Activated naive CD8-positive, alpha-beta T cell treated with anti-CD3 and anti-CD28 coated beads, Interleukin-2, amount 50 U/mL, for 24 hours (primary cell): ENCODE data around the gene ITGB4.
A peak's percentile ranks its signal among the peaks of the same experiment; 100 is the strongest.

ENCODE experiments used
- ATAC-seq: fragments of 150-1000 bp; cut with Tn5 transposase; one replicate; pipeline ENCODE4 v1.10.0; 2021
- DNase-seq: peaks from one replicate; pipeline ENCODE4 v3.0.0; 2021
- H3K27ac Mint-ChIP-seq: one replicate; pipeline ENCODE4 v1.8.0; 2021; ENCODE audit warnings: mild to moderate bottlenecking, mixed read lengths
- H3K27me3 Mint-ChIP-seq: one replicate; pipeline ENCODE4 v1.8.0; 2021; ENCODE audit warnings: mixed read lengths
- H3K36me3 Mint-ChIP-seq: one replicate; pipeline ENCODE4 v1.8.0; 2021; ENCODE audit warnings: low read depth, mixed read lengths
- H3K4me1 Mint-ChIP-seq: one replicate; pipeline ENCODE4 v1.8.0; 2021; ENCODE audit warnings: mixed read lengths
- H3K4me3 Mint-ChIP-seq: one replicate; pipeline ENCODE4 v1.8.0; 2021; ENCODE audit warnings: mild to moderate bottlenecking, moderate library complexity, mixed read lengths
- H3K9me3 Mint-ChIP-seq: one replicate; pipeline ENCODE4 v1.8.0; 2021; ENCODE audit warnings: mixed read lengths

ITGB4 gene

GRCh38 chr17:75749545-75750389 lies 28.5 kb downstream of the ITGB4 start:
- H3K27me3 Mint-ChIP-seq = peaks cover 3% of the 10 kb centered on the region
- no peaks in the 10 kb centered on the region for H3K36me3 Mint-ChIP-seq
- no peak overlapping the region for H3K27ac Mint-ChIP-seq
- ATAC-seq (peak; percentile 72), DNase-seq (peak; percentile 93)
- H3K4me3 Mint-ChIP-seq = no peak overlapping the region
- H3K4me1 Mint-ChIP-seq = peaks cover 14% of the 10 kb centered on the region
- no peaks in the 10 kb centered on the region for H3K9me3 Mint-ChIP-seq

DNA sequence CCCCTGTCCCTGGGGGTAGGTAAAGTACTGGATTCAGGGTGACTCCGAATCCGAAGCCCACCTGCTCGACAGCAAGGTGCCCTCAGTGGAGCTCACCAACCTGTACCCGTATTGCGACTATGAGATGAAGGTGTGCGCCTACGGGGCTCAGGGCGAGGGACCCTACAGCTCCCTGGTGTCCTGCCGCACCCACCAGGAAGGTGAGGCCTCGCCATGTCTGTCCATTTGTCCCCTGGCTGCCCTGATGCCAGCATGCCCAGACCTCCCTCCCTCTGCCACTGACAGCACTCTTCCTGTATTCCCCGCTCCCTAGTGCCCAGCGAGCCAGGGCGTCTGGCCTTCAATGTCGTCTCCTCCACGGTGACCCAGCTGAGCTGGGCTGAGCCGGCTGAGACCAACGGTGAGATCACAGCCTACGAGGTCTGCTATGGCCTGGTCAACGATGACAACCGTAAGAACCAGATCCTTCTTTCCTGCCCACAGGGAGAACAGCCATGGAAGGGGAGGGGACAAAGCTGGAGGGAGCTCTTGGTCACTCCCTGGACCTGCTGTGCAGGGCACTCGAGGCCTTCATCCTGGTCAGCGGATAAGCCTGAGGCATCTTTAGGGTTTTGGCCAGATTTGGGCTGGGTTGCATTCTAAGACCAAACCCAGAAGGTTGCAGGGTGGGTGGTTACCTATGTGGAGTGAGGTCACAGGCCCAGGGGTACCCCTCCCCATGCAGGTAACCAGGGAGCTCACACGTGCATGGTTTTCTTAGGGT lies 29.6 kb downstream of the ITGB4 start:
- no peaks in the 10 kb centered on the region for H3K36me3 Mint-ChIP-seq
- H3K9me3 Mint-ChIP-seq = no peaks in the 10 kb centered on the region
- ATAC-seq = no peak
- peaks cover 3% of the 10 kb centered on the region for H3K27me3 Mint-ChIP-seq
- H3K27ac Mint-ChIP-seq = no peak overlapping the region
- peaks cover 18% of the 10 kb centered on the region for H3K4me1 Mint-ChIP-seq
- no peak for DNase-seq
- H3K4me3 Mint-ChIP-seq = no peak overlapping the region

DNA sequence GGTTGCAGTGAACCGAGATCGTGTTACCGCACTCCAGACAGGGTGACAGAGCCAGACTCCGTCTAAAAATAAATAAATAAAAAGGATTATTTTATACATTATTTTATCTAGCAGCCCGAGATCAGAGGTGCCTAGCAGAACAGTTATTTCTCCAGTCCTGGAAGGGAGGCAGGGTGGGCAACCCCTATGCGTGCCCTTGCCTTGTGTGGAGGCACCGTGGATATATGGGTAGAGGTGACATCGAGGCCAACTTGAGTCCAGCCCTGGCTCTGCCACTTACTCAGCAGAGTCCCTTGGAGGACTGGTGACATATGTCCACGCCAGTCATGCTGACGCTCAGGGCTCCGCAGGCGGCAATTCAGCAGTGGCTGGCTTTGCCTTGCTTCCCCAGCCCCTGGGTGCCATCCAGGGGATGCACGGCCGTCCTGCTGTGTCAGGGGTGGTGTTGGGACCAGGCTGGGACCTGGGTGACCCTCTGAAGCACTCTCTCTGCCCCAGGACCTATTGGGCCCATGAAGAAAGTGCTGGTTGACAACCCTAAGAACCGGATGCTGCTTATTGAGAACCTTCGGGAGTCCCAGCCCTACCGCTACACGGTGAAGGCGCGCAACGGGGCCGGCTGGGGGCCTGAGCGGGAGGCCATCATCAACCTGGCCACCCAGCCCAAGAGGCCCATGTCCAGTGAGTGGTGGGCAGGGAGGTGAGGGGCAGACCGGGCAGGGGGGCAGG lies 30.6 kb downstream of the ITGB4 start:
- H3K27me3 Mint-ChIP-seq = peaks cover 3% of the 10 kb centered on the region
- no peak for DNase-seq
- H3K9me3 Mint-ChIP-seq = no peaks in the 10 kb centered on the region
- H3K36me3 Mint-ChIP-seq = no peaks in the 10 kb centered on the region
- no peak overlapping the region for H3K4me3 Mint-ChIP-seq
- ATAC-seq = no peak
- H3K27ac Mint-ChIP-seq = no peak overlapping the region
- H3K4me1 Mint-ChIP-seq = peaks cover 18% of the 10 kb centered on the region

- ATAC-seq = no peak
- Mint-ChIP-seq H3K36me3 (no peaks in the 10 kb centered on the region), H3K27ac (no peak overlapping the region), H3K9me3 (no peaks in the 10 kb centered on the region), H3K4me1 (peaks cover 18% of the 10 kb centered on the region), H3K4me3 (no peak overlapping the region), H3K27me3 (peaks cover 3% of the 10 kb centered on the region)
- DNase-seq = no peak
Measured at GRCh38 chr17:75752405-75752709, 31.1 kb downstream of the ITGB4 start.

- H3K4me3 Mint-ChIP-seq = peak overlapping the region; percentile 43
- no peak overlapping the region for H3K27ac Mint-ChIP-seq
- H3K36me3 Mint-ChIP-seq = no peaks in the 10 kb centered on the region
- peaks cover 15% of the 10 kb centered on the region for H3K4me1 Mint-ChIP-seq
- DNase-seq (no peak), ATAC-seq (no peak)
- H3K9me3 Mint-ChIP-seq = no peaks in the 10 kb centered on the region
- H3K27me3 Mint-ChIP-seq = no peaks in the 10 kb centered on the region
Measured at GRCh38 chr17:75752802-75753513, 31.7 kb downstream of the ITGB4 start.

DNA sequence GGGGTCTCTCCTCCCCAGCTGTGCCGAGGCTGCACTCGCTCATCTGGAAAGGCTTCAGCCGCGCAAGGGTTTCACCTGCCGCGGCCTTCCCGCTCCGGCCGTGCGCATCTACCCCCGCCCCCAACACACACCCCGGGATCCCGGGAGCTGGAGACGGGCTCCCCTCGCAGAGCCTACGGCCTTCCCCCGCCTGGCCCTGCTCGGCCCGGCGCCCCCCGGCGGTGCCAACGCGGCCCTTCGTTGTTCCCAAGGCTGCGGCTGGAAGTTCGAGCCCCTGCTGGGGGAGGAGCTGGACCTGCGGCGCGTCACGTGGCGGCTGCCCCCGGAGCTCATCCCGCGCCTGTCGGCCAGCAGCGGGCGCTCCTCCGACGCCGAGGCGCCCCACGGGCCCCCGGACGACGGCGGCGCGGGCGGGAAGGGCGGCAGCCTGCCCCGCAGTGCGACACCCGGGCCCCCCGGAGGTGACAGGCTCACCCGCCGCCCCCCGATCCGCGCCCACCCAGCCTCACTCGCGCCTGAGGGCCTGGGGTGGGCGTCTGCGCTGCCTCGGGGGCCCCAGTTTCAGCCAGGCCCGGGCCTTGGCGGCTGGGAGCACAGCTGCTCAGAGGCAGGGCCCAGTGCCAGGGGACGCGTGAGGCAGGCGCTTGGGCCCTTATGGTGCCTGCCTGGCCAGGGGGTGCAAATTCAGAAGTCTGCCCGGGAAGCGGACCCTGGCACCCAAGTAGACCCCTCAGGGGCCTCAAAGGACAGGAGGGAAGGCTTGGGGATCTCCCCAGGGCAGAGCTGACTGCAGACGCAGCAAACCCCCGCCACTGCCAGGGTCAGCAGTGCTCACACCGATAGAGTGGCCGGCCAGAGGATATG lies 32.5 kb downstream of the ITGB4 start:
- no peaks in the 10 kb centered on the region for H3K9me3 Mint-ChIP-seq
- peaks cover 15% of the 10 kb centered on the region for H3K4me1 Mint-ChIP-seq
- H3K27me3 Mint-ChIP-seq = no peaks in the 10 kb centered on the region
- no peaks in the 10 kb centered on the region for H3K36me3 Mint-ChIP-seq
- peak; percentile 65 for ATAC-seq
- peak; percentile 80 for DNase-seq
- H3K4me3 Mint-ChIP-seq = peak overlapping the region; percentile 43
- H3K27ac Mint-ChIP-seq = no peak overlapping the region

DNA sequence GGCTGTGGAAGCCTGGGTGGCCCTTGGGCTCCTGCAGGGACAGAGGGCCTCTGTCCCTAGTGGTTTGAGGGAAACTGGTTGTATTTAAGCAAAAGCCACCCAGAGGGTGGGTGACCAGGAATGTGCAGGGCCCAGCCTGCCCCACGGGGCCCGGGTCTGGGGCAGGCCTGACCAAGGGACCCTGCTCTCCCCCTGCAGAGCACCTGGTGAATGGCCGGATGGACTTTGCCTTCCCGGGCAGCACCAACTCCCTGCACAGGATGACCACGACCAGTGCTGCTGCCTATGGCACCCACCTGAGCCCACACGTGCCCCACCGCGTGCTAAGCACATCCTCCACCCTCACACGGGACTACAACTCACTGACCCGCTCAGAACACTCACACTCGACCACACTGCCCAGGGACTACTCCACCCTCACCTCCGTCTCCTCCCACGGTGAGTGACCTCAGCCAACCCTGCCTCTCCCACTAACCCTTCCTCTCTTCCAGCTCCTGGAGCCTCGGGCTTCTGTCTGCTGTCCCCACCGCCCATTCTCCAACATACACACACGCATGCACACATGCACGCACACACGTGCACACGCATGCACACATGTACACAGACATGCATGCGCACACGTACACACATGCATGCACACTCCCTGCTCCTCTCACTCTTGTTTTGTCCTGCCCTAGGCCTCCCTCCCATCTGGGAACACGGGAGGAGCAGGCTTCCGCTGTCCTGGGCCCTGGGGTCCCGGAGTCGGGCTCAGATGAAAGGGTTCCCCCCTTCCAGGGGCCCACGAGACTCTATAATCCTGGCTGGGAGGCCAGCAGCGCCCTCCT lies 33.3 kb downstream of the ITGB4 start:
- Mint-ChIP-seq H3K4me3 (peak overlapping the region; percentile 51), H3K36me3 (no peaks in the 10 kb centered on the region), H3K9me3 (no peaks in the 10 kb centered on the region), H3K4me1 (peaks cover 15% of the 10 kb centered on the region), H3K27me3 (no peaks in the 10 kb centered on the region), H3K27ac (peak overlapping the region; percentile 21)
- DNase-seq (no peak), ATAC-seq (no peak)

- ATAC-seq (no peak), DNase-seq (no peak)
- Mint-ChIP-seq H3K27ac (no peak overlapping the region), H3K4me3 (no peak overlapping the region), H3K4me1 (peaks cover 13% of the 10 kb centered on the region), H3K9me3 (no peaks in the 10 kb centered on the region), H3K36me3 (no peaks in the 10 kb centered on the region), H3K27me3 (no peaks in the 10 kb centered on the region)
Measured at GRCh38 chr17:75755205-75755901, 34.1 kb downstream of the ITGB4 start.

GRCh38 chr17:75755990-75756389 lies 34.7 kb downstream of the ITGB4 start:
- H3K4me3 Mint-ChIP-seq = no peak overlapping the region
- no peak for DNase-seq
- H3K27me3 Mint-ChIP-seq = no peaks in the 10 kb centered on the region
- peaks cover 13% of the 10 kb centered on the region for H3K4me1 Mint-ChIP-seq
- H3K36me3 Mint-ChIP-seq = no peaks in the 10 kb centered on the region
- no peak overlapping the region for H3K27ac Mint-ChIP-seq
- H3K9me3 Mint-ChIP-seq = no peaks in the 10 kb centered on the region
- ATAC-seq = no peak

DNA sequence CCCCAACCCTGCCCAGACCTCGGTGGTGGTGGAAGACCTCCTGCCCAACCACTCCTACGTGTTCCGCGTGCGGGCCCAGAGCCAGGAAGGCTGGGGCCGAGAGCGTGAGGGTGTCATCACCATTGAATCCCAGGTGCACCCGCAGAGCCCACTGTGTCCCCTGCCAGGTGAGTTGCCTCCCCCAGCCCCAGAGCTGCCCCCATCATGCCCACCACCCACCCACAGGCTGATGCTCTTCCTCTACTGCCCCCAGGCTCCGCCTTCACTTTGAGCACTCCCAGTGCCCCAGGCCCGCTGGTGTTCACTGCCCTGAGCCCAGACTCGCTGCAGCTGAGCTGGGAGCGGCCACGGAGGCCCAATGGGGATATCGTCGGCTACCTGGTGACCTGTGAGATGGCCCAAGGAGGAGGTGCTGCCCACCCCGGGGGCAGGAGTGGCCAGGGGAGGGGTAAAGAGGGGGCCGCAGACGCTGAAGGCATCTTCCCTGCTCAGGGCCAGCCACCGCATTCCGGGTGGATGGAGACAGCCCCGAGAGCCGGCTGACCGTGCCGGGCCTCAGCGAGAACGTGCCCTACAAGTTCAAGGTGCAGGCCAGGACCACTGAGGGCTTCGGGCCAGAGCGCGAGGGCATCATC lies 35.3 kb downstream of the ITGB4 start:
- Mint-ChIP-seq H3K36me3 (no peaks in the 10 kb centered on the region), H3K27me3 (no peaks in the 10 kb centered on the region), H3K4me3 (no peak overlapping the region), H3K4me1 (peaks cover 13% of the 10 kb centered on the region), H3K9me3 (no peaks in the 10 kb centered on the region), H3K27ac (no peak overlapping the region)
- DNase-seq (no peak), ATAC-seq (no peak)

DNA sequence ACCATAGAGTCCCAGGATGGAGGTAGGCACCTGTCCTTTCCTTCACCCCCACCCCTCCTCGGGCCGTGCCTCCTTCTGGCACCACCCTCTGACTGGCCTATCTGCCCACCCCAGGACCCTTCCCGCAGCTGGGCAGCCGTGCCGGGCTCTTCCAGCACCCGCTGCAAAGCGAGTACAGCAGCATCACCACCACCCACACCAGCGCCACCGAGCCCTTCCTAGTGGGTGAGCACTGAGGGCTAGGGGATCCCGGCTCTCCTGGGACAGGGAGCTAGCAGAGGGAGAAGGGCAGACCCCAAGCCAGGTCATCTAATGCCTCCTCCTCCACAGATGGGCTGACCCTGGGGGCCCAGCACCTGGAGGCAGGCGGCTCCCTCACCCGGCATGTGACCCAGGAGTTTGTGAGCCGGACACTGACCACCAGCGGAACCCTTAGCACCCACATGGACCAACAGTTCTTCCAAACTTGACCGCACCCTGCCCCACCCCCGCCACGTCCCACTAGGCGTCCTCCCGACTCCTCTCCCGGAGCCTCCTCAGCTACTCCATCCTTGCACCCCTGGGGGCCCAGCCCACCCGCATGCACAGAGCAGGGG lies 35.9 kb downstream of the ITGB4 start:
- no peak overlapping the region for H3K4me3 Mint-ChIP-seq
- no peaks in the 10 kb centered on the region for H3K9me3 Mint-ChIP-seq
- no peak overlapping the region for H3K27ac Mint-ChIP-seq
- no peaks in the 10 kb centered on the region for H3K27me3 Mint-ChIP-seq
- DNase-seq (no peak), ATAC-seq (no peak)
- H3K4me1 Mint-ChIP-seq = peaks cover 13% of the 10 kb centered on the region
- no peaks in the 10 kb centered on the region for H3K36me3 Mint-ChIP-seq
